Measurements from ENCODE around the gene ZNF239.
A peak's percentile ranks its signal among the peaks of the same experiment; 100 is the strongest.

ZNF239 gene

DNA sequence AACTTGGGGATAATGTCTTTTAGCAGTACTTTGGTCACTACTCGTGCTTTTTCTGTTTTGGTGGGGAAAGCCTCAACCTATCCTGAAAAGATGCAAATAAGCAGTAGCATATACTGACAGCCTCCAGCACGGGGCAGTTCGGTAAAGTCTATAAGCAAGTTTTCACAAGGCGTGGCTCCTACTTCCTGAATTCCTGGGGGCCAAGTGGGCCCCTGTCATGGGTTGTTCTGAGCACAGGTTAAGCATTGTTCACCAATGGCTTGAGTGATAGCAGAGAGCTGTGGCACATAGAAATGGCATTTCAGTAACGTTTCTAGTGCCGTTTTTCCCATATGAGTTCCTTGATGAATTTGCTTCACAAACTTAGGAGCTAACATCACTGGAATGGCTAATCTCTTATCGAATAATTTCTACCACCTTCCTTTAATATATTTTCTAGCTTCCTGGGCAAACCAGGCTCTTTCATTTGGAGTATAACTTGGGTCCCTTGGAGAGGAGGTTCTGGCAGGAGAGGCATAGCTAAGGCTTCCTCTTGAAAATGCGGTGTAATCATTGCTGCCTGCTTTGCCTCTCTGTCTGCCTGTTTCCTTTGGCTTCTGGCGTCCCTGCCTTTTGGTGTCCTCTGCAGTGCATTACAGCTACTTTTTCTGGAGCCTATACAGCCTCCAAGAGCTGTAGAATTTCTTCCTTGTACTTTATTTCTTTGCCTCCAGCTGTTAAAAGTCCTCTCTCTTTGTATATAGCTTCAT lies 11.7 kb upstream of the ZNF239 start:
- H3K27ac ChIP-seq: no peak overlapping the region
- TF ChIP-seq, protein P1, sequence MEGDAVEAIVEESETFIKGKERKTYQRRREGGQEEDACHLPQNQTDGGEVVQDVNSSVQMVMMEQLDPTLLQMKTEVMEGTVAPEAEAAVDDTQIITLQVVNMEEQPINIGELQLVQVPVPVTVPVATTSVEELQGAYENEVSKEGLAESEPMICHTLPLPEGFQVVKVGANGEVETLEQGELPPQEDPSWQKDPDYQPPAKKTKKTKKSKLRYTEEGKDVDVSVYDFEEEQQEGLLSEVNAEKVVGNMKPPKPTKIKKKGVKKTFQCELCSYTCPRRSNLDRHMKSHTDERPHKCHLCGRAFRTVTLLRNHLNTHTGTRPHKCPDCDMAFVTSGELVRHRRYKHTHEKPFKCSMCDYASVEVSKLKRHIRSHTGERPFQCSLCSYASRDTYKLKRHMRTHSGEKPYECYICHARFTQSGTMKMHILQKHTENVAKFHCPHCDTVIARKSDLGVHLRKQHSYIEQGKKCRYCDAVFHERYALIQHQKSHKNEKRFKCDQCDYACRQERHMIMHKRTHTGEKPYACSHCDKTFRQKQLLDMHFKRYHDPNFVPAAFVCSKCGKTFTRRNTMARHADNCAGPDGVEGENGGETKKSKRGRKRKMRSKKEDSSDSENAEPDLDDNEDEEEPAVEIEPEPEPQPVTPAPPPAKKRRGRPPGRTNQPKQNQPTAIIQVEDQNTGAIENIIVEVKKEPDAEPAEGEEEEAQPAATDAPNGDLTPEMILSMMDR (IDR thresholded peaks at IDR 0.05; ENCODE audit: low read depth, low read length): no peak
- H3K9me3 ChIP-seq (ENCODE audit: severe bottlenecking): peaks cover 2% of the 10 kb centered on the region
- no peaks in the 10 kb centered on the region for H3K36me3 ChIP-seq
- H3K27me3 ChIP-seq (ENCODE audit: insufficient read depth, low read depth, severe bottlenecking): peaks cover 1% of the 10 kb centered on the region
- DNase-seq: no peak
- H3K4me3 ChIP-seq (ENCODE audit: low read depth, low read length): no peak overlapping the region

DNA sequence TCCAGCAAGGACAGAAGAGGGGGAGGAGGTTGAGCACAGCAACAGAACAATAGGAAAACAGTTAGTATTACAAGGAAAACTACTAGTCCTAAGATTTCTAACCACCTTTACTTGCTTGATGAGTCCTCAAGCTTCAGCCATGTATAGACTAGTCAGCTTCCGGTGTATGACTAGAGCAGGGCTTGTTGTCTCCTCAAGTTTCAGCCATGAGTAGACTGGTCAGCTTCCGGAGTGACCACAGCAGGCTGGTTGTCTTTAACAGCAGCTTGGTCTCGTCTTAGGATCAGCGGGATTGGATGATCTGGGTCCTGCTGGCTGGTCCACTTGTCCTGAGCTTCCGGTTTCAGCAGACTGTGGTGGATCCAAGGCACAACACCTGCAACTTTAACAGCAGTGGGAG lies 10.6 kb upstream of the ZNF239 start:
- Histone ChIP-seq H3K27me3 (ENCODE audit: insufficient read depth, low read depth, severe bottlenecking) (no peaks in the 10 kb centered on the region), H3K27ac (no peak overlapping the region), H3K9me3 (ENCODE audit: severe bottlenecking) (no peaks in the 10 kb centered on the region), H3K36me3 (no peaks in the 10 kb centered on the region), H3K4me3 (ENCODE audit: low read depth, low read length) (no peak overlapping the region)
- TF ChIP-seq, protein P1 (IDR thresholded peaks at IDR 0.05; ENCODE audit: low read depth, low read length): no peak
- no peak for DNase-seq

DNA sequence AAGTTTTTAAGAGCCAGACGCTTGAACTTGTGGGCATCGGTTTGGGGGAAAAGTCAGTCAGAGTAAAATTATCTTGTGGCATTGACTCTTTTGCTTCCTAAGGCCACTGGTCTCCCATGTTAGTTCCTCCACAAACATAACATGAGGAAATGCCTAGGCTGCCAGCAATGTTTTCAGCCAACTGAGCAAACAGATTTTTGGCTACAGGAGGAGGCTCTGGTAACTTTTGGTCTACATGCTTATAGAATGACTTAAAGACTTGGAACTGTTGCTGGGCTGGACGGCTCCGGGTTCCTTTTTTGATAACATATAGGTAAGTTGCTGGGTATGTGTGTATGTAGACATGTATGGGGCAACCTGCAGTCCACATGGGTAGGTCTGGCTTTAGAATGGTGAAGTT lies 9.6 kb upstream of the ZNF239 start:
- Histone ChIP-seq H3K36me3 (no peaks in the 10 kb centered on the region), H3K27me3 (ENCODE audit: insufficient read depth, low read depth, severe bottlenecking) (no peaks in the 10 kb centered on the region), H3K4me3 (ENCODE audit: low read depth, low read length) (no peak overlapping the region), H3K27ac (no peak overlapping the region), H3K9me3 (ENCODE audit: severe bottlenecking) (no peaks in the 10 kb centered on the region)
- DNase-seq: no peak
- TF ChIP-seq, protein P1 (IDR thresholded peaks at IDR 0.05; ENCODE audit: low read depth, low read length): no peak

DNA sequence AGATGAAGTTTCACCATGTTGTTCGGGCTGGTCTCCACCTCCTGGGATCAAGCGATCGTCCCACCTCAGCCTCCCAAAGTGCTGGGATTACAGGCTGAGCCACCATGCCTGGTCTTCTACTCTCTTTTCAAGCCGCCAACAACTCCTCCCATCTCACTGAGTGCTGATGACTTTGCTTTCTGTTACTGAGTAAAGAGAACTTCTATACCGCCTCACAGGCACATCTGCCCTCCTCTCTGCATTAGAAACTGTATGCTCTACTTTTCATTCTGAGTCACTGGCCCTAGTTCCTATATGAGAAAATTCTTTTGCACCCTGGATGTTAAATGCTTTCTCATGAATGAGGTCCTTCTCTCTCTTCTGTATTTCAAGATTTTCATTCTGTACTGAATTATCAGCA lies 2.2 kb upstream of the ZNF239 start:
- peaks cover 26% of the 10 kb centered on the region for H3K9me3 ChIP-seq (ENCODE audit: severe bottlenecking)
- H3K27me3 ChIP-seq (ENCODE audit: insufficient read depth, low read depth, severe bottlenecking): no peaks in the 10 kb centered on the region
- no peak for DNase-seq
- no peak overlapping the region for H3K4me3 ChIP-seq (ENCODE audit: low read depth, low read length)
- no peaks in the 10 kb centered on the region for H3K36me3 ChIP-seq
- no peak overlapping the region for H3K27ac ChIP-seq
- TF ChIP-seq, protein P1 (IDR thresholded peaks at IDR 0.05; ENCODE audit: low read depth, low read length): no peak

DNA sequence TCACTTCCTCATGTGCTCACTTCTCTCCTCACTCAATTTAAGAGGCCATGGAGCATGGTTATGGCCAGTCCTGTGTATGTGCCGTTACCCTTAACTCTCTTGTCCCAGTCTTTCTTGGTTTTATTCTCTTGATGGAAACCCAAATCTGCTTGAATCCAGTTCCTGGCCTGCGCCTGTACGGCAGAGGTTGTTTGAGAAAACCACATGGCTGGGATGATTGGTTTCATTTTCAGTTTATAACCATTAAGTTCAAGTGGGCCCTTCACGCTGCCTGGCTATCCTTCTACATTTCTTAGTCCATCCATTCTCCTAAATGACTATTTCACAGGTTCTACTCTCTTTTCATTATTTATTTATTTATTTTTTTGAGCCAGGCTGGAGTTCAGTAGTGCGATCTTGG lies 1.6 kb upstream of the ZNF239 start:
- no peak overlapping the region for H3K27ac ChIP-seq
- no peak overlapping the region for H3K4me3 ChIP-seq (ENCODE audit: low read depth, low read length)
- no peaks in the 10 kb centered on the region for H3K36me3 ChIP-seq
- H3K9me3 ChIP-seq (ENCODE audit: severe bottlenecking): peaks cover 26% of the 10 kb centered on the region
- TF ChIP-seq, protein P1 (IDR thresholded peaks at IDR 0.05; ENCODE audit: low read depth, low read length): no peak
- no peak for DNase-seq
- no peaks in the 10 kb centered on the region for H3K27me3 ChIP-seq (ENCODE audit: insufficient read depth, low read depth, severe bottlenecking)

DNA sequence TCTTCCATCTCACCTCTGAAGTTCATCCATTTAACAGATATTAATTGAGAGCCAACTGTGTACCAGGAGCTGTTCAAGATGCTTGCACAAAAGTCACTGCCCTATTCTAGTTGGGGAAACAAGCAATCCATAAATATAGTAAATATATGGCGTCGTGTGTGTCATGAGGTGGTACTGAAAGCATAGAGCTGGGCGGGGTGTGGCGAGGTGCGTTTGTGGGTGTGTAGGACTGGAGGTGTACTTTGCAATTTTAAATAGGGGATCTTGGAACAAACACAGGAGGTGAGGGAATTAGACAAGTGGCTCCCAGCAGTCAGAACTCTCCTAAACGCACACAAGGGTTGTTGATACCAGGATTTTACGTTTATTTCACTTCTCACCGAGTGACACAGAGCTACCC lies 490 bp upstream of the ZNF239 start:
- no peak overlapping the region for H3K27ac ChIP-seq
- peaks cover 26% of the 10 kb centered on the region for H3K9me3 ChIP-seq (ENCODE audit: severe bottlenecking)
- no peaks in the 10 kb centered on the region for H3K27me3 ChIP-seq (ENCODE audit: insufficient read depth, low read depth, severe bottlenecking)
- no peak for DNase-seq
- TF ChIP-seq, protein P1 (IDR thresholded peaks at IDR 0.05; ENCODE audit: low read depth, low read length): no peak
- H3K4me3 ChIP-seq (ENCODE audit: low read depth, low read length): peak overlapping the region; percentile 54
- H3K36me3 ChIP-seq: no peaks in the 10 kb centered on the region

All from WERI-Rb-1 (cell line).